ENCODE measurements around the gene WNK2.

WNK2 gene

DNA sequence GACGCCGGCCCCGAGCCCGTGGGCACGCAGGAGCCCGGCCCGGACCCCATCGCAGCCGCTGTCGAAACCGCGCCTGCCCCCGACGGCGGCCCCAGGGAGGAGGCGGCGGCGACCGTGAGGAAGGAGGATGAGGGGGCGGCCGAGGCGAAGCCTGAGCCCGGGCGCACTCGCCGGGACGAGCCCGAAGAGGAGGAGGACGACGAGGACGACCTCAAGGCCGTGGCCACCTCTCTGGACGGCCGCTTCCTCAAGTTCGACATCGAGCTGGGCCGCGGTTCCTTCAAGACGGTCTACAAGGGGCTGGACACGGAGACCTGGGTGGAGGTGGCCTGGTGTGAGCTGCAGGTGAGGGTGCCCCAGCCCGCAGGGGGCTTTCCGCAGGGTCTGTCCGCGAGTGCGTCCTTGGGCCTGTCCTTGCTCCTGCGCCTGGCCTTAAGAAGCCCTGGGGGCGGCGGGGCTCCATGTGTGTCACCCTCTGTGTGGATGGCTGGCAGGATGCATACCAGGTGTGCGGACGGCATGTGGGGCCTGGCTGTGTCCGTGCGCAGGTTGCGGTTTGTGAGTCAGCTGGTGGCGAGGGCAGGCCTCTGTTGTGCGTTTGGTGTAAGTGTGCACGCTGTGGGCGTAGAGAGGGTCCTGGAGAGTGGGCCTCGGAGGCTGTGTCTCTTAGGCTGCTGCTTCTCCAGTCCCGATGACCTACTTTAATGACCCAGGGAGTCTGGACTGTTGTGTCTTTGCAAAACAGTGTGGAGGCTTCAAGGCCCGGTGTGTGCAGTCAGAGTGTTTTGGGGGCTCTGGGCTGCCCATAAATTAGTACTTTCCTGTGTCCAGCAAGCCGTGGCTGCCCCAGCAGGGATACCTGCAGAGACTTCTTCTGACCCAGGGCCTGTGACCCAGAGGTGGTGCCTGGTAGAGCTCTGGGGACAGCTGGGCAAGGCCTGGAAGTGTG, 1.6 kb downstream of the WNK2 start:
- no peak for TF ChIP-seq POLR2A (IDR thresholded peaks at IDR 0.05; ENCODE audit: low read length)
- no peak for TF ChIP-seq GATA1 (IDR thresholded peaks at IDR 0.05; ENCODE audit: low read depth, low read length)
- DNase-seq: no peak

DNA sequence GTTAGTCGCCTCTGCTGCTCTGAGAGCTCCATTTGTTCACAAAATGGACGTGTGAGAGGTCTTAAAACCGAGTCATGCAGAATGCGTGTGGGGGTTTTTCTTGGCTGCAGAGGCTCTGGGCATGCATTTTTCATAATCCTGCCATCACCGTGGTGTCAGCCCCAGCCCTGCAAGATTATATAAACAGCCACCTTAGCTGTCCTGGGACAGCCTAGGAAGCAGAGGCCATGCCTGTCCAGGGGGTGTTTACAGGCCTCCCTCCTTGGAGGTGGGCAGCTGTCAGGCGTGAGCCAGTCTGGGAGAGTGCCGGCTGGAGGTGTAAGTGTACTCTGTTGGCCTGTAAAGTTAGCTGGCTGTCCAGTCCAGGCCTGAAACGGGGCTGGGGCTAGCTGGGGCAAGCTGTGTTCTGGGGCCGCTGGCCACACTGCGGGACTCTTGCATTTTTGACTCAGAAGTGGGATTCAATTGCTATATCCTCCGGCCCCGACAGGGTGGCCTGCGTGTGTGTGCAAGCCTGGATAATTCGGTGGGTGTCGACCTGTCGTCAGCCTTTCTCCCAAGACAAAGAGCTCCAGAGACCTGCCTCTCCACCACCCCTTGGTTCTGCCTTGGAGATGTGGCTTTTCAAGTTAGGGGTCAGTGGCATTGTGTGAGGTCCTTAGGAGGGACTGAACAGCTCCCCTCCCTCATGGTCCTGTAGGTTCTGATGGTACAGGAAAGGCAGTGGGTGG, 2.4 kb downstream of the WNK2 start:
- no peak for DNase-seq
- TF ChIP-seq GATA1 (IDR thresholded peaks at IDR 0.05; ENCODE audit: low read depth, low read length): no peak
- no peak for TF ChIP-seq POLR2A (IDR thresholded peaks at IDR 0.05; ENCODE audit: low read length)

DNA sequence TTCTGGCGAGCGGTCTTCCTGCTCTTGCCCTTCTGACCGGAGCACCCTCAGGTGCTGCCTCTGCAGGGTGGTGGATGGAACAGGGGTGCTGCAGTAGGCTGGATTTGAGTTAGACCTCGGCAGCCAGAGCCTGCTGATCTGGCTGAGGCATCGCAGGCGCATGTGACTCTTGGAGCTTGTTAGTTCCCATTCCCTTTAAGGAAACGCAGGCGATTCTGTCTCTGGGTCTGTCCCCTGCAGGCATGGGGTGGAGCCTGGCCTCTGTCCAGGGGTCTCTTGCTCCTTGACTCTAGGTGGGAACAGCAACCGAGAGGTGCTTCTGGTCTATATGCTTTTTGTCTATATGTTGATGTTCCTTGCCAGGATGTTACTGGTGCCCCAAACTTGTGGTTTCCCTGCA, 3.1 kb downstream of the WNK2 start:
- DNase-seq: no peak
- TF ChIP-seq POLR2A (IDR thresholded peaks at IDR 0.05; ENCODE audit: low read length) (no peak), GATA1 (IDR thresholded peaks at IDR 0.05; ENCODE audit: low read depth, low read length) (no peak)

DNA sequence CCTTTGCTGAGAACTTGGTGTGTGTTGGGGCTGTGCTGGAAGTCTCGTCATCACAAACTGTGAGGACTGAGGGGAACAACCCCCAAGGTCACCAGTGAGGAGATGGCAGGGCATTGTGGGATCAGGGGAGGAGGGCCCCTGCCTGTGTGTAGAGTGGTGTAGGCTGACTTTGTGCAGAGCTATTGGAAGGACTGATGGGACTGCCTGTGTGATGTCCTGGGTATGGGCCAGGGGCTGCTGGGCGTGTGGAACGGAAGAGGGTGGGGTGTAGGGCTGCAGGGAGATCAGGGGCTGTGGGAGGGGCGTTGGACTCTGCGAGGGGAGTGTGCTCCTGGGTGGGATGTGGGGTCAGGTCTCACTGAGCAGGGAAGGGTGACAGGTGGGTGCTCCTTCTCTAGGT, 3.6 kb downstream of the WNK2 start:
- no peak for DNase-seq
- TF ChIP-seq POLR2A (IDR thresholded peaks at IDR 0.05; ENCODE audit: low read length) (no peak), GATA1 (IDR thresholded peaks at IDR 0.05; ENCODE audit: low read depth, low read length) (no peak)

DNA sequence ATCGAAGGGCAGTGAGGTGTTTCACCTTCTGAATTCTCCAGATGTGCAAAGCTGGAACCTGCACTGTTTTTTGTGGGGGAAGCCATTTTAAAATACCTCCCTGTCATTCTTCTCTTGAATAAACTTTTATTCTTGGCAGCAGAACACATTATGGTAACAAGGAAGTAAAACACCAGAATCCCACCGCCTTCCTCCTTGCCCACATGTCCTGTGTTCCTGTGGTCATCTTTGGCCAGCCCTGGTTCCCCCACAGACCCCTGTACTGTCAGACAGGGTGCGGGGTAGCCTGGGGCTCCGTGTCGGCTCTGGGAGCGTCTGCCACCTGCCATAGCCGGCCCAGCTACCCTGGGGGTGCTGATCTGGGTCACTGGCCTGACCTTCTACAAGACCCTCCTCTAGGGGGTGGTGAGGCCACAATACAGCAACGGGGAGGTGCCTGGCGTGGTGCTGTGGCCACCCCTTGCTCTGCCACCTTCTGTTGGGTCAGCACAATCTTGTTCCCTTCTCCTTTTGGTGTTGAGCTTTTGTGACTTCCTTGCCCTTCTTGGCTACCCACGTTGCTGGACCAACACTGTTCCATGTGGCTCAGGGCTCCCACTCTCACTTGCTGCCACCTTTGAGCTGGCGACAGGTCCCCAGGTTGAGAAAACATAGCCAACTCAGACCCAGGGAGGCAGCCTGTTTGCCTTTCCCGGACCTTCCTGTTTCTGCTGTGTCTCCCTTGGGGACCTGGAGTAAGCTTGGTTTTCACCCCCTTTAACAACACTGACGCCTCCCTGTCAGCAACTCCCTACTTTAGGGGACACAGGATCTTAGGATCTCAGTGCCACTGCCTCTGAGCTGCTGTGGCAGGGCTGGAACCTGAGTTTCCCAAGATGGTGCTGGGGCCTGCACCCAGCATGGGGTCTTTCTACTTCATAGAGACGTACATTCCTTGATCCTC, 4.8 kb downstream of the WNK2 start:
- DNase-seq: no peak
- TF ChIP-seq POLR2A (IDR thresholded peaks at IDR 0.05; ENCODE audit: low read length) (no peak), GATA1 (IDR thresholded peaks at IDR 0.05; ENCODE audit: low read depth, low read length) (no peak)

DNA sequence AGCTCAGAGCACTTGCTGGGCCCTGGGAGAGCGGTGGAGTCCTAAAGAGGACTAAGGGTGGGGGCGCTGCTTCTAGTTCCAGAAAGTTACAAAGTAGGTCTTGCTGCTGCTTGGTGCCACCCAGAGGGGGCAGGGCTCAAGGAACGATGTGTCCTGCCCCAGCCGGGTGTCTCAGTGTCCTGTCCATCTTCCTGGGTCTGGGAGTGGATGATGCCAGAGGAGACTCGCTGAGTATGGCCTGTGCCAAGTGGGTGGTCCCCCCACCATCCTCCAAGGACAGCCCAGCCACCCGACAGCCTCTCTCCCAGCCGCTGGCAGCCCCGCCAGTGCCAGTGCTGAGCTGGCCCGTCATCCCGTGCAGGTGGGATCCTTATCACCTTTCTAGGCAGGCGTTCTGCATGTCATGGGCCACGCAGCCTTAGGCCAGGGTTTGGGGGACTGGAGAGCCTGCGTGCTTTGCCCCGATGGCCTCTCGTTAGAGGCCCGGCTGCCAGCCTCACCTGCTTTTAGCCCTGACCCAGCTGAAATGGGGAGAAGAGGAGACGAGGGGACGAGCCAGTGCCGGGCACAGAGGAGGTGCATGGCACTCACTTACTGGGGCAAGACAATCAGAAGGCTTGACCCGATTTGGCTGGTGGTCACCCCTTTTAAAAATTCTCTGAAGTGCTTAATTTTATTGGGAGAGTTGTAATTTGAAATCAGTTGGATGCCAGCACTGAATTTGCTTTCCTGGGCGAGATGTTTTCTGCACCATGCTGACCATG, 5.6 kb downstream of the WNK2 start:
- no peak for TF ChIP-seq POLR2A (IDR thresholded peaks at IDR 0.05; ENCODE audit: low read length)
- DNase-seq: no peak

DNA sequence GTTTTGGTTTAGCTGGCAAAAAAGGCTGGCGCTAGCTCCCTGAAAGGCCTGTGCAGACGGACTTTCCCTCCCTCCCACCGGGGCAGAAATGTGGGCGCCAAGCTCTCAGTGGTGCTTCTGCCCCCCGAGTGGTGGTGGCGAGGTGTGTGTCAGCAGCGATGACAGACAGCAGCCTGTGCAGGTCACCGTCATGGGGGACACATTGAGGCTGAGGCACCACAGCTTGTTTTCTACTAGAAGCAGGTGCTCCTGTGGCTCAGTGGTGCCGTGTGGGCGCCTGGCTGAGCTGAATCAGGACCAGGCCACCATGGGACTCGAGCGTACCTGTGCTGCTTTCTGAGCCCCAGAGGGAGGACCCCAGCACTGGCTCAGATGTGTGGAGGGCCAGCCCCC, 6.2 kb downstream of the WNK2 start:
- no peak for TF ChIP-seq POLR2A (IDR thresholded peaks at IDR 0.05; ENCODE audit: low read length)
- TF ChIP-seq GATA1 (IDR thresholded peaks at IDR 0.05; ENCODE audit: low read depth, low read length): no peak
- DNase-seq: no peak

DNA sequence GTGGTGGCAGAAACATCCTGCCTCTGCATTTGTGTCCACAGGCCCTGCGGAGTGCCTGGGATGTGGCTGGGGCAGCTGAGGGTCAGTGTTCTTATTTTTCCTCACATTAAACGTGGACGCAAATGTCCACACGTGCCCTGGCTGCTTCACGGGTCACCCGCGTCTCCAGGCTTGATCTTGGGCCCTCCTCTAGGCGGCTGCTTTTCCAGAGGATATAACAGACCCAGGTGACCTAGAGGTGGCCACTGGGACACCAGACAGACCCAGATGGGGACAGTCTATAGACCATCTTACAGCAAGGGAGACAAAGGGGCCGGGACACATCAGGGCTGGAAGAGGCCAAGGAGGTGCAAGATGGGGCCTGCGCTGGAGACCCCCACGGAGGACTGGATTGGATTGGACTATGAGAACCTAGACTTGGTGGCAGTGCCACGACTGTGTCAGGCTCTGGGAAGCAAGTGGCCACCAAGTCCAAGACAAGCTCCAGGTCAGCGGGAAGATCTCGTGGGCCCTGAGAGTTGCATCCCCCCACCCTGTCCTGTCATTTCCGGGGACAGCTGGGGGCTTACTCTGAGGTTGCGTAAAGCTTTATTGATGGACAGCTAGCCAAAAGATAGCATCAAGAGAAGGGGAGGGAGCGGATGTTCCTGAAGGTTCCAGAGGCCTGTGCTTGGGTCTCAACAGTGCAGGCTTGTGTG, 6.9 kb downstream of the WNK2 start:
- TF ChIP-seq GATA1 (IDR thresholded peaks at IDR 0.05; ENCODE audit: low read depth, low read length) (no peak), POLR2A (IDR thresholded peaks at IDR 0.05; ENCODE audit: low read length) (no peak)
- no peak for DNase-seq

DNA sequence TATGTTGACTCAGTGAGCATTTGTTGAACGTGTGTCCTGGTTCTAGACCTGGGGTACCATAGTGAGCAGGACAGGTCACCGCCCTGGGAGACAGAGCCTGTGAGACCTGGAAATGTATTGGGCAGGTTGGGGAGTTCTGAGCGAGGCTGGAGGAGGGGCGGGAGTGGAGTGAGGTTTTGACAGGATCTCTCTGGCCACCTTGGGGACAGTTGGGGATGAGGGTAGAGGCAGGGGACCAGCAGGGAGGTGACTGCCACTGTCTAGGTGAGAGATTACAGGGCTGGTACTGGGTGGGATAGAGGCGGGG, 7.4 kb downstream of the WNK2 start:
- DNase-seq: no peak
- TF ChIP-seq POLR2A (IDR thresholded peaks at IDR 0.05; ENCODE audit: low read length): no peak
- TF ChIP-seq GATA1 (IDR thresholded peaks at IDR 0.05; ENCODE audit: low read depth, low read length): no peak

DNA sequence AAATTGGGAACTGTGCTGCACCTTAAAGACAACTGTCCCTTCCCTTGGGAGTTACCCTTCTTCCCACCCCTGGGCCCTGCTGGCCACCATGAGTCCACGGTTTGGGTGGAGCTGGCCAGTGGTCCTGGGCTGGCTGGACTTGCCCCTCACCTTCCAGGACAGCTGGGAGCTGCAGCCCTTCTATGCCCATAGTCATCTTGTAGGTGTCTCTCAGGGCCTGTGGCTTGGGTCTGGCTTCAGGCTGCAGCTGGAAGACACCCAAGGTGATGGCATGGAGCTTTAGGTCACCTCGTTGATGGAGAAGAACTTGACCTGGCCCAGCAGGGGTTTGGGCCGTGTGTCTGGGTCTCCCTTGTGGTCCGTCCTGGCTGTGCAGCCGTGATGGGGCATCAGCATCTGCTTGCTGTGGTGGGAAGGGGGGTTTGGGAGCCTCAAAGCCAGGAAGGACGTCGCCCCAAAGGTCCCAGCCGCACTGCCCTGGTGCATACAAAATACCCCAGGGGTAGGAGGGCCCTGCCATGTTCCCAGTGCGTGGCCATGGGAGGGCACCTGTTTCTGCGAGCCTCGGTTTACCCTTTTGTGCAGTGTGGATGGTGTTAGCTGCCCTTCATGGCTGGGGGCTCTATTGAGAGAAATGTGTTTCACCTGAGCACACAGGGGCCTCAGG, 8.9 kb downstream of the WNK2 start:
- no peak for DNase-seq
- TF ChIP-seq GATA1 (IDR thresholded peaks at IDR 0.05; ENCODE audit: low read depth, low read length) (no peak), POLR2A (IDR thresholded peaks at IDR 0.05; ENCODE audit: low read length) (no peak)

DNA sequence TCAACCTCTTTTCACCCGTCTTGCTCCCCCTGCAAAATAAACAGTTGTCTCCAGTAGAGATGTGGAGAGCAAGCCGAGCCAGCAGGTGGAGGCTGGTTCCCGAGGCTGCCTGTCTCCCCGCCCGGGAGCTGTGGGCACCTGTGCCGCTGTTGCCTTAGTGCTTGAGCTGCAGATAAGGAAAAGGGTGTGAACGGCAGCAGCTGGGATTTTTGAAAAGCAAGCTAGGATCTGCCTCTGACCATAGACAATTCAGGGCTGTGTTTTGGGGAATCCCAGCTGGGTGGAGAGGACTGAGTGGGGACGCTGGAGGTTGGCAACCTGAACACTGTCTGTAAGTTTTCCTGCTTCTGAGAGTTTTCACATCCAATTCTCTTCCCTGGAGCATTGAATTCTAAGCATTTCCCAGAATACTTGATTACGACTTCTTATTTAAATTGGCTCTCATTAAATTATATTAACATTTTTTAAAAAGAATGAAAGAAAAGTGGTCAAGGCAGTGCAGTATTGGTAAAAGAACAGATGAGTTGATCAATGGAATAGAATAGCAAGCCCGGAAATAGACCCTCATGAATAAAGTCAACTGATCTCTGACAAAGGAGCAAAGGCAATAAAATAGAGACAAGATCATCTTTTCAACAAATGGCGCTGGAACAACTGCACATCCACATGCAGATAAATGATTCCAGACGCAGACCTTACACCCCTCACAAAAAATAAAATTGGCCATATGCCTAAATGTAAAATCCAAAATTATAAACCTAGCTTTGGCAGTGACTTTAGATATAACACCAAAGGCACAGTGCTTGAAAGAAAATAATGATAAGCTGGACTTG, 9.7 kb downstream of the WNK2 start:
- no peak for DNase-seq
- no peak for TF ChIP-seq GATA1 (IDR thresholded peaks at IDR 0.05; ENCODE audit: low read depth, low read length)
- no peak for TF ChIP-seq POLR2A (IDR thresholded peaks at IDR 0.05; ENCODE audit: low read length)
